ENCODE measurements around the gene IL5.
"Not testable (repeated sequence)": the region's sequence is repeated elsewhere in the genome, so short reads cannot be mapped to it uniquely, and the experiment has no call there.

The IL5 gene

DNA sequence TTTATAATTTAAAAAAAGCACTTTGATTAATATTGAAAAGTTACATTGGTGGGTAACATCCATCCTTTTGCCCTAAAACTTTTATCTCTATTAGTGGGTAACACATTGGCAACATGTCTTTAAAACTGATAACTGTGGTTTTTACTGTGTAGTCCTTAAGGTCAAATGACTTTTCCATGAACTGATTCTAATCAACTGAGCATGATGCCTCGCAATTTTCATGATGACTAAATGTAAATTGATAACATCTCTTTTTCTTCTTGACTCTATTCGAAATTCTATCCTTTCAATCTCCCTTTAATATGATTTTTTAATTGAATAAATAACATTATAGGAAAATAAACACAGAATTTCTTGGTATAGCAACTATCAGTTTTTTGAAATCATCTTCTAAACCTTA lies 6.3 kb upstream of the IL5 start:
- TF ChIP-seq CTCF (IDR thresholded peaks at IDR 0.05; ENCODE audit: insufficient read depth, low read length, poor library complexity, severe bottlenecking) (no peak), EZH2phosphoT487 (conservative IDR thresholded peaks at IDR 0.05; ENCODE audit: low read length) (no peak)
- H4K20me1 ChIP-seq (ENCODE audit: low read depth, low read length), result no peaks in the 10 kb centered on the region
- H3K79me2 ChIP-seq (ENCODE audit: insufficient read depth, low read length), result no peaks in the 10 kb centered on the region
- H3K4me3 ChIP-seq (ENCODE audit: insufficient read depth, low read length, poor library complexity, severe bottlenecking), result no peak overlapping the region
- no peaks in the 10 kb centered on the region for H3K36me3 ChIP-seq (ENCODE audit: low read length)
- H2AFZ ChIP-seq (ENCODE audit: low read depth, low read length, severe bottlenecking), result no peak overlapping the region
- no peak overlapping the region for H3K4me2 ChIP-seq (ENCODE audit: low read depth, low read length, poor library complexity, severe bottlenecking)
- no peak overlapping the region for H3K9ac ChIP-seq (ENCODE audit: low read length)
- no peak overlapping the region for H3K27ac ChIP-seq (ENCODE audit: low read depth, low read length)
- no peaks in the 10 kb centered on the region for H3K27me3 ChIP-seq (ENCODE audit: low read length)
- no peaks in the 10 kb centered on the region for H3K9me2 ChIP-seq (replicated peaks; ENCODE audit: insufficient read depth, low read length)
- no peaks in the 10 kb centered on the region for H3F3A ChIP-seq (ENCODE audit: insufficient read depth)
- H3K9me3 ChIP-seq (ENCODE audit: insufficient read depth, low read length), result no peaks in the 10 kb centered on the region

- H3K36me3 ChIP-seq (ENCODE audit: low read length); H2AFZ ChIP-seq (ENCODE audit: low read depth, low read length, severe bottlenecking); H3F3A ChIP-seq (ENCODE audit: insufficient read depth); H3K4me3 ChIP-seq (ENCODE audit: insufficient read depth, low read length, poor library complexity, severe bottlenecking); H3K9me2 ChIP-seq (replicated peaks; ENCODE audit: insufficient read depth, low read length); H3K9me3 ChIP-seq (ENCODE audit: insufficient read depth, low read length); H3K4me2 ChIP-seq (ENCODE audit: low read depth, low read length, poor library complexity, severe bottlenecking); H3K79me2 ChIP-seq (ENCODE audit: insufficient read depth, low read length); H3K27ac ChIP-seq (ENCODE audit: low read depth, low read length); H3K27me3 ChIP-seq (ENCODE audit: low read length); H3K9ac ChIP-seq (ENCODE audit: low read length); H4K20me1 ChIP-seq (ENCODE audit: low read depth, low read length): not testable (repeated sequence)
Measured at GRCh38 chr5:132548834-132549233, 5.5 kb upstream of the IL5 start.

GRCh38 chr5:132547269-132547668 lies 3.9 kb upstream of the IL5 start:
- Histone ChIP-seq H3K79me2 (ENCODE audit: insufficient read depth, low read length) (no peaks in the 10 kb centered on the region), H3K9me3 (ENCODE audit: insufficient read depth, low read length) (no peaks in the 10 kb centered on the region), H4K20me1 (ENCODE audit: low read depth, low read length) (no peaks in the 10 kb centered on the region), H3K9ac (ENCODE audit: low read length) (no peak overlapping the region), H2AFZ (ENCODE audit: low read depth, low read length, severe bottlenecking) (no peak overlapping the region), H3F3A (ENCODE audit: insufficient read depth) (no peaks in the 10 kb centered on the region), H3K9me2 (replicated peaks; ENCODE audit: insufficient read depth, low read length) (no peaks in the 10 kb centered on the region), H3K36me3 (ENCODE audit: low read length) (no peaks in the 10 kb centered on the region), H3K27ac (ENCODE audit: low read depth, low read length) (no peak overlapping the region), H3K4me2 (ENCODE audit: low read depth, low read length, poor library complexity, severe bottlenecking) (no peak overlapping the region), H3K4me3 (ENCODE audit: insufficient read depth, low read length, poor library complexity, severe bottlenecking) (no peak overlapping the region), H3K27me3 (ENCODE audit: low read length) (no peaks in the 10 kb centered on the region)
- TF ChIP-seq CTCF (IDR thresholded peaks at IDR 0.05; ENCODE audit: insufficient read depth, low read length, poor library complexity, severe bottlenecking) (no peak), EZH2phosphoT487 (conservative IDR thresholded peaks at IDR 0.05; ENCODE audit: low read length) (no peak)

DNA sequence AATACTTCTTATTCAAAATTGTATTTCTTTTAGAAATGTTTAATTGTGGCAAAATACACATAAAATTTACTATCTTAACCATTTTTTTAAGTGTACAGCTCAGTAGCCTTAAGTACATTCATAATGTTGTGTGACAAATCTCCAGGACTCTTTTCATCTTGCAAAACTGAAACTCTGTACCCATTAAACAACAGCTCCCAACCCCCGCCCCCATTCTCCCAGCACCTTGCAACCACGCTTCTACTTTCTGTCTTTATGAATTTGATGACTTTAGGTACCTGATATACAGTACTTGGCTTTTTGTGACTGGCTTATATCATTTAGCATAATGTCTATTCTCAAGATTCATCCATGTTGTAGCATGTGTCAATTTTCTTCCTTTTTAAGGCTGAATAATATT lies 2.8 kb upstream of the IL5 start:
- no peaks in the 10 kb centered on the region for H3K9me3 ChIP-seq (ENCODE audit: insufficient read depth, low read length)
- H3K9me2 ChIP-seq (replicated peaks; ENCODE audit: insufficient read depth, low read length), result no peaks in the 10 kb centered on the region
- no peak overlapping the region for H3K9ac ChIP-seq (ENCODE audit: low read length)
- H3K27ac ChIP-seq (ENCODE audit: low read depth, low read length), result no peak overlapping the region
- H4K20me1 ChIP-seq (ENCODE audit: low read depth, low read length), result no peaks in the 10 kb centered on the region
- H3K4me2 ChIP-seq (ENCODE audit: low read depth, low read length, poor library complexity, severe bottlenecking), result no peak overlapping the region
- H2AFZ ChIP-seq (ENCODE audit: low read depth, low read length, severe bottlenecking), result no peak overlapping the region
- TF ChIP-seq EZH2phosphoT487 (conservative IDR thresholded peaks at IDR 0.05; ENCODE audit: low read length) (no peak), CTCF (IDR thresholded peaks at IDR 0.05; ENCODE audit: insufficient read depth, low read length, poor library complexity, severe bottlenecking) (no peak)
- H3K79me2 ChIP-seq (ENCODE audit: insufficient read depth, low read length), result no peaks in the 10 kb centered on the region
- no peaks in the 10 kb centered on the region for H3K36me3 ChIP-seq (ENCODE audit: low read length)
- no peaks in the 10 kb centered on the region for H3K27me3 ChIP-seq (ENCODE audit: low read length)
- H3K4me3 ChIP-seq (ENCODE audit: insufficient read depth, low read length, poor library complexity, severe bottlenecking), result no peak overlapping the region
- no peaks in the 10 kb centered on the region for H3F3A ChIP-seq (ENCODE audit: insufficient read depth)

All from SU-DHL-6 (cell line).